ENCODE data around the gene ADAMTS10.
"Not testable (repeated sequence)": the region's sequence is repeated elsewhere in the genome, so short reads cannot be mapped to it uniquely, and the experiment has no call there.

ADAMTS10 gene

DNA sequence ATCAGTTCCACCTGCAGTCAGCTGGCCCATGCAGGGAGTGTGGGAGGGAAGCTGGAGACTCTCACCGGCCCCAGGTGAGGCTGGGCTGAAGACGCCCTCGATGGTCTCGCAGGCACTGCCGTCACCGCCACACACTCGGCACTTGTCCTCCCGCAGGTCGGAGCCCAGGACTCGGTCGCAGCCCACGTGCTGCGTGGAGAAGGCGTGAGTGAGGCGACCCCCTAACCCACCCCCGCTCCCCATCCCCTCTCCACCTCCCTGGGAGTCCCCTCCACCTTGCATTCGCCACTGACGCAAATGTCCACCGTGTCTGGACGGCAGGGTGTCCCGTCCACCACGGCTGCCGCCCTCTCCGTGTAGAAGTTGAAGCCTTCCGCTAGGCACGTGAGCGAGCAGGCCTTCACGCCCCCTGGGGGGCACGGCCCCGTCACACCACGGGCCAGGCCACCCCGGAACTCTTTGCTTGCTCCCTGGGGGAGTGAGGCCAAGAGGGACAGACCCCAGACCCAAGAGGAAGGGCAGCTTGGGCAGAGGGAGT is 21.3 kb downstream of the ADAMTS10 start:
- H3K36me3 ChIP-seq (ENCODE audit: insufficient read depth, low read length): no peaks in the 10 kb centered on the region
- H3K27me3 ChIP-seq (ENCODE audit: insufficient read depth, low read length): peaks cover 8% of the 10 kb centered on the region; the same call in 1 of the 2 replicates
- no peak overlapping the region for H3K4me3 ChIP-seq (ENCODE audit: low read length)
- peaks cover 6% of the 10 kb centered on the region; the same call in 1 of the 2 replicates for H3K9me3 ChIP-seq (ENCODE audit: insufficient read depth, low read depth, low read length)
- 86% methylated on average over 32 of the region's 32 CpGs for WGBS
- no peaks in the 10 kb centered on the region for H3K4me1 ChIP-seq (ENCODE audit: insufficient read depth, low read length)
- H3K27ac ChIP-seq (ENCODE audit: low read depth, low read length): no peak overlapping the region
- H3K9ac ChIP-seq (ENCODE audit: low read depth, low read length): no peak overlapping the region

- no peak overlapping the region for H3K4me3 ChIP-seq (ENCODE audit: low read length)
- peaks cover 4% of the 10 kb centered on the region; the same call in 1 of the 2 replicates for H3K27me3 ChIP-seq (ENCODE audit: insufficient read depth, low read length)
- no peak overlapping the region for H3K27ac ChIP-seq (ENCODE audit: low read depth, low read length)
- WGBS: 68% methylated on average over 34 of the region's 34 CpGs
- no peaks in the 10 kb centered on the region for H3K9me3 ChIP-seq (ENCODE audit: insufficient read depth, low read depth, low read length)
- H3K4me1 ChIP-seq (ENCODE audit: insufficient read depth, low read length): no peaks in the 10 kb centered on the region
- H3K36me3 ChIP-seq (ENCODE audit: insufficient read depth, low read length): no peaks in the 10 kb centered on the region
- no peak overlapping the region for H3K9ac ChIP-seq (ENCODE audit: low read depth, low read length)
These were observed 24.4 kb downstream of the ADAMTS10 start for GRCh38 chr19:8585894-8586750.

- Histone ChIP-seq H3K9me3 (ENCODE audit: insufficient read depth, low read depth, low read length) (no peaks in the 10 kb centered on the region), H3K4me1 (ENCODE audit: insufficient read depth, low read length) (no peaks in the 10 kb centered on the region), H3K4me3 (ENCODE audit: low read length) (no peak overlapping the region), H3K9ac (ENCODE audit: low read depth, low read length) (no peak overlapping the region), H3K27ac (ENCODE audit: low read depth, low read length) (no peak overlapping the region), H3K27me3 (ENCODE audit: insufficient read depth, low read length) (no peaks in the 10 kb centered on the region; the same call in 1 of the 2 replicates), H3K36me3 (ENCODE audit: insufficient read depth, low read length) (no peaks in the 10 kb centered on the region)
- WGBS: 95% methylated on average over 71 of the region's 71 CpGs
These were observed 25.3 kb downstream of the ADAMTS10 start for GRCh38 chr19:8584965-8585893.

- Histone ChIP-seq H3K4me1 (ENCODE audit: insufficient read depth, low read length) (0 out of 2 replicates have a peak, but pooled peaks cover 2% of the 10 kb centered on the region), H3K9me3 (ENCODE audit: insufficient read depth, low read depth, low read length) (no peaks in the 10 kb centered on the region), H3K27ac (ENCODE audit: low read depth, low read length) (no peak overlapping the region), H3K9ac (ENCODE audit: low read depth, low read length) (no peak overlapping the region), H3K4me3 (ENCODE audit: low read length) (no peak overlapping the region), H3K27me3 (ENCODE audit: insufficient read depth, low read length) (no peaks in the 10 kb centered on the region), H3K36me3 (ENCODE audit: insufficient read depth, low read length) (no peaks in the 10 kb centered on the region)
- 2% methylated on average over 19 of the region's 21 CpGs for WGBS
These were observed 29.7 kb downstream of the ADAMTS10 start for GRCh38 chr19:8580710-8581281.

GRCh38 chr19:8578642-8579265 is 31.8 kb downstream of the ADAMTS10 start:
- Histone ChIP-seq H3K27me3 (ENCODE audit: insufficient read depth, low read length) (no peaks in the 10 kb centered on the region), H3K27ac (ENCODE audit: low read depth, low read length) (no peak overlapping the region), H3K4me3 (ENCODE audit: low read length) (no peak overlapping the region), H3K4me1 (ENCODE audit: insufficient read depth, low read length) (peaks cover 8% of the 10 kb centered on the region; the same call in 1 of the 2 replicates), H3K9me3 (ENCODE audit: insufficient read depth, low read depth, low read length) (no peaks in the 10 kb centered on the region), H3K36me3 (ENCODE audit: insufficient read depth, low read length) (no peaks in the 10 kb centered on the region), H3K9ac (ENCODE audit: low read depth, low read length) (no peak overlapping the region)
- 41% methylated on average over 17 of the region's 17 CpGs for WGBS

- 93% methylated on average over 4 of the region's 4 CpGs for WGBS
- H3K4me3 ChIP-seq (ENCODE audit: low read length): no peak overlapping the region
- no peak overlapping the region for H3K27ac ChIP-seq (ENCODE audit: low read depth, low read length)
- no peaks in the 10 kb centered on the region for H3K36me3 ChIP-seq (ENCODE audit: insufficient read depth, low read length)
- H3K27me3 ChIP-seq (ENCODE audit: insufficient read depth, low read length): no peaks in the 10 kb centered on the region
- H3K9me3 ChIP-seq (ENCODE audit: insufficient read depth, low read depth, low read length): no peaks in the 10 kb centered on the region
- no peak overlapping the region for H3K9ac ChIP-seq (ENCODE audit: low read depth, low read length)
- H3K4me1 ChIP-seq (ENCODE audit: insufficient read depth, low read length): peaks cover 8% of the 10 kb centered on the region; the same call in 1 of the 2 replicates
These were observed 32.8 kb downstream of the ADAMTS10 start for GRCh38 chr19:8577741-8578140.

- Histone ChIP-seq H3K27ac (ENCODE audit: low read depth, low read length) (no peak within 1 kb of the TSS), H3K27me3 (ENCODE audit: insufficient read depth, low read length) (no peaks in the 10 kb centered on the region), H3K4me1 (ENCODE audit: insufficient read depth, low read length) (peaks cover 8% of the 10 kb centered on the region; the same call in 1 of the 2 replicates), H3K9me3 (ENCODE audit: insufficient read depth, low read depth, low read length) (no peaks in the 10 kb centered on the region), H3K4me3 (ENCODE audit: low read length) (no peak within 1 kb of the TSS), H3K9ac (ENCODE audit: low read depth, low read length) (no peak within 1 kb of the TSS), H3K36me3 (ENCODE audit: insufficient read depth, low read length) (no peaks in the 10 kb centered on the region)
- 63% methylated on average over 4 of the region's 7 CpGs for WGBS
These were observed 33.3 kb downstream of the ADAMTS10 start, which contains the start of gene MYO1F for GRCh38 chr19:8577247-8577646. TSS of gene MYO1F (minus strand) at chr19:8577442. CDS start at chr19:8577309, 133 bp downstream.

DNA sequence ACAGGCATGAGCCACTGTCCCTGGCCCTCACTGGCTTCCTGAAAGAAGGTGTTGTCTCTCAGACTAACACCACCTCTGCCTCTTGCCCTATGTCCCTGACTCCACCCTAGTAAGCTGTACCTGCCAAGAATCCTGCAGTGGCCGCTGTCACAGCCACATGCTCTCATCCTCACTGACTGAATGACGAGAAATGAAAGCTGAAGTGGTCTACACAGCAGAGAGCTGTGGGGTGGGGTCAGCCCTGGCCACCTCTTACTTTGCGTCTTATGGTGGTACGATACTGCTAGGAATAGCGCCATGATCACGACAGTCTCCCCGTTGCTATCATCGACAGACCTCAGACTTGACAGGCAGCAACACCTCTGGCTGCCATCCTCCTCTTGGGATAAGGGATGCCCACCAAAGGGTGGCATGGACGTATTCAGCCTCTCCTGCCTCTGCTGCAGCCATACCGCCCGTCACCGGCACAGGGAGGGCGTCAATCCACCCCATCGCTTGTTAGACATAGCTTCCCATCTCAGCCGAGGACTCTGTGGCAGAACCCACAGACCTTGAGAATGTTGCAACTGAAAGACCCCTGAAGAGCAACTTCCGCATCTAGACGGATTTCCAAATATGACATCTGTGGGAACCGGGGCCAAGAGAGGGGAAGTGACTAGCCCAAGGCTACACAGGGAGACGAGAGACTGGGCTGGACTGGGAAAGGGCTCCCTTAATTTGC is 34.1 kb downstream of the ADAMTS10 start:
- Histone ChIP-seq H3K27me3 (ENCODE audit: insufficient read depth, low read length) (no peaks in the 10 kb centered on the region), H3K36me3 (ENCODE audit: insufficient read depth, low read length) (no peaks in the 10 kb centered on the region), H3K4me3 (ENCODE audit: low read length) (no peak overlapping the region), H3K9ac (ENCODE audit: low read depth, low read length) (no peak overlapping the region), H3K9me3 (ENCODE audit: insufficient read depth, low read depth, low read length) (no peaks in the 10 kb centered on the region), H3K27ac (ENCODE audit: low read depth, low read length) (no peak overlapping the region), H3K4me1 (ENCODE audit: insufficient read depth, low read length) (peaks cover 8% of the 10 kb centered on the region; the same call in 1 of the 2 replicates)
- WGBS: 92% methylated on average over 19 of the region's 19 CpGs

DNA sequence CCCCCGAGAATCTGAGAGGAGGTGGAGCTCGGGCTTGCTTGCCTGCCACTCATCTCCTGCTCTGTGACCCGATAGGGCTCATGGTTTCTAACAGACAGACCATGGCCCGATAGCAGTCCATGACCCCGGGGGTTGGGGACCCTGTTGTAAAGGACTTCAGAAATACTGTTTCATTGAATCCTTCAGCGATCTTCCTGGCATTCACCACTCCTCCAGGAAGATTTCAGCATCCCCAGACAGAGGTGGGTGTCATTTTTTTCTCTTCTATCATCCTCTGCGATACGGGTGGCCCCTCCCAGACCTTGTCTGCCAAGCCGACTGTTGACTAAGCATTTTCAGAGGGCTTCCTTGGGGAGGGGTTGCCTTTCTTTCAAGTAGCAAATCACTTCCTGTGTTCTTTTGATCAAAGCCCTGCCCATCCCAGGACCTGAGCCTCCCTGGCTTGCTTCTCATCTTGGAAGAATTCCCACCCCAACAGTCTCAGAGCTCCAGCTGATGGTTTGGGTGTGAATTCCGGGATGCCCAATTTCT is 35.0 kb downstream of the ADAMTS10 start:
- H3K36me3 ChIP-seq (ENCODE audit: insufficient read depth, low read length): no peaks in the 10 kb centered on the region
- peak overlapping the region; percentile 16; the same call in 1 of the 2 replicates for H3K4me3 ChIP-seq (ENCODE audit: low read length)
- whole genome bisulfite sequencing: 39% methylated on average over 10 of the region's 10 CpGs

DNA sequence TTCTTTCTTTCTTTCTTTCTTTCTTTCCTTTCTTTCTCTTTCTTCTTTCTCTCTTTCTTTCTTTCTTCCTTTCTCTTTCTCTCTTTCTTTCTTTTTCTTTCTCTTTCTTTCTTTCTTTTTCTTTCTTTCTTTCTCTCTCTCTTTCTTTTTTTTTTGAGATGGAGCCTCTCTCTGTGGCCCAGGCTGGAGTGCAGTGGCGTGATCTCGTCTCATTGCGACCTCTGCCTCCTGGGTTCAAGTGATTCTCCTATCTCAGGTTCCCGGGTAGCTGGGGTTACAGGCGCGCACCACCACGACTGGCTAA is 35.9 kb downstream of the ADAMTS10 start:
- not testable (repeated sequence) for H3K9me3 ChIP-seq (ENCODE audit: insufficient read depth, low read depth, low read length); H3K9ac ChIP-seq (ENCODE audit: low read depth, low read length); H3K27me3 ChIP-seq (ENCODE audit: insufficient read depth, low read length); H3K4me1 ChIP-seq (ENCODE audit: insufficient read depth, low read length); H3K27ac ChIP-seq (ENCODE audit: low read depth, low read length); H3K36me3 ChIP-seq (ENCODE audit: insufficient read depth, low read length); H3K4me3 ChIP-seq (ENCODE audit: low read length)
- 98% methylated on average over 7 of the region's 7 CpGs for WGBS

More for the DNA sequence above, 35.0 kb downstream of the ADAMTS10 start:
- H3K9me3 ChIP-seq (ENCODE audit: insufficient read depth, low read depth, low read length): no peaks in the 10 kb centered on the region
- H3K27ac ChIP-seq (ENCODE audit: low read depth, low read length): no peak overlapping the region
- H3K27me3 ChIP-seq (ENCODE audit: insufficient read depth, low read length): no peaks in the 10 kb centered on the region
- 0 out of 2 replicates have a peak overlapping the region, but pooled peaks have one; percentile 3 for H3K9ac ChIP-seq (ENCODE audit: low read depth, low read length)
- peaks cover 8% of the 10 kb centered on the region; the same call in 1 of the 2 replicates for H3K4me1 ChIP-seq (ENCODE audit: insufficient read depth, low read length)

Data from HUES64 (cell line).